ENCODE data around the gene KIAA1210. TPM values are rescaled to one million over a fixed set of nuclear protein-coding genes. Genes with fewer than 3 reads are reported as not detected.

KIAA1210 gene
- total and polyA plus RNA-seq, 2 donors from 2014 or later = 0.03 TPM; not detected in 1

DNA sequence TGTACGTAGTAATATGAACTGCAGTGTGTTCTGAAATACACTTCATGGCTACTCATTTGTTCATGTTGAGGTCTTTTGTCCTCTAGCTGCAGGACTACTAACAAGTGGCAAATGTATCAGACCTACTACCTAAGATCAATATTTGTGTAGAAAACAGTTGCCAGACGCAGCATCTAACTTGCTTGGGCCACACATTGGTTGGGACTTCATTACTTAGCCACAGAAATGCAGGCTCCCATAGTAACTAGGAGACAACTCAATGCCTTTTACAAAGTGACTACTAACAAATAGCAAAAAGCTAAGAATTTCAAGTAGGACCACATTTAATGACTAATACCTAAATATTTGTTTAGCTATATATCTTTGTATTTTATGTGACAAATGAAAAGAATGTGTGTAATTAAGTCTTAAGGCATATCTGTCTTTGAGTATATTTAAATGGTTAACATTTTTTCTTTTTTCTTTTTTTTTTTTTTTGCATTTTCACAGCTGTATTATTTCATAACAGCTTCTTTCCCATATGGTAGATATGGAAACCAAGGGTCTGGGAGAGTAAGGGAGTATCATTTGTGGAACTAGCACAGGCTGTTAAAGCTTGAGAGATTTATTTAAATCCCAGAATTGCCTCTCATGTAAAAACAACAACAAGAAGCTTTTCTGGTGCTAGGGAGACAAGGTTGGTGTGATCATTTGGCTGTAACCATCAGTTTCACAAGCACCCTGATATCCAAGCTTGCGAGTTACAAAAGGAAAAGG is 52.2 kb downstream of the KIAA1210 start:
- intact Hi-C loops (cut with DNase I) = no loop called here
- TF ChIP-seq, protein P1, sequence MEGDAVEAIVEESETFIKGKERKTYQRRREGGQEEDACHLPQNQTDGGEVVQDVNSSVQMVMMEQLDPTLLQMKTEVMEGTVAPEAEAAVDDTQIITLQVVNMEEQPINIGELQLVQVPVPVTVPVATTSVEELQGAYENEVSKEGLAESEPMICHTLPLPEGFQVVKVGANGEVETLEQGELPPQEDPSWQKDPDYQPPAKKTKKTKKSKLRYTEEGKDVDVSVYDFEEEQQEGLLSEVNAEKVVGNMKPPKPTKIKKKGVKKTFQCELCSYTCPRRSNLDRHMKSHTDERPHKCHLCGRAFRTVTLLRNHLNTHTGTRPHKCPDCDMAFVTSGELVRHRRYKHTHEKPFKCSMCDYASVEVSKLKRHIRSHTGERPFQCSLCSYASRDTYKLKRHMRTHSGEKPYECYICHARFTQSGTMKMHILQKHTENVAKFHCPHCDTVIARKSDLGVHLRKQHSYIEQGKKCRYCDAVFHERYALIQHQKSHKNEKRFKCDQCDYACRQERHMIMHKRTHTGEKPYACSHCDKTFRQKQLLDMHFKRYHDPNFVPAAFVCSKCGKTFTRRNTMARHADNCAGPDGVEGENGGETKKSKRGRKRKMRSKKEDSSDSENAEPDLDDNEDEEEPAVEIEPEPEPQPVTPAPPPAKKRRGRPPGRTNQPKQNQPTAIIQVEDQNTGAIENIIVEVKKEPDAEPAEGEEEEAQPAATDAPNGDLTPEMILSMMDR (IDR thresholded peaks at IDR 0.05; ENCODE audit: borderline replicate concordance, extremely low read depth, insufficient read depth) = no peak
- no peaks in the 10 kb centered on the region for H3K27me3 ChIP-seq (ENCODE audit: control insufficient read depth, insufficient read depth, low read length)
- H3K4me1 ChIP-seq (ENCODE audit: control insufficient read depth in 2 of 3, insufficient read depth in 2 of 3, low read depth in 1 of 3, low read length in 3 of 3) = no peaks in the 10 kb centered on the region
- H3K36me3 ChIP-seq (ENCODE audit: control insufficient read depth in 2 of 3, insufficient read depth in 3 of 3, low read length in 3 of 3) = no peaks in the 10 kb centered on the region
- FAIRE-seq (peak; percentile 83), DNase-seq (no peak)
- no peaks in the 10 kb centered on the region for H3K9me3 ChIP-seq (ENCODE audit: control insufficient read depth in 2 of 3, insufficient read depth in 1 of 3, low read length in 3 of 3)
- no peak overlapping the region for H3K27ac ChIP-seq (ENCODE audit: low read depth in 2 of 2, low read length in 2 of 2)
- H3K9ac ChIP-seq (ENCODE audit: low read length in 3 of 3) = no peak overlapping the region
- no peak overlapping the region for H3K4me3 ChIP-seq (ENCODE audit: low read length in 3 of 3)

DNA sequence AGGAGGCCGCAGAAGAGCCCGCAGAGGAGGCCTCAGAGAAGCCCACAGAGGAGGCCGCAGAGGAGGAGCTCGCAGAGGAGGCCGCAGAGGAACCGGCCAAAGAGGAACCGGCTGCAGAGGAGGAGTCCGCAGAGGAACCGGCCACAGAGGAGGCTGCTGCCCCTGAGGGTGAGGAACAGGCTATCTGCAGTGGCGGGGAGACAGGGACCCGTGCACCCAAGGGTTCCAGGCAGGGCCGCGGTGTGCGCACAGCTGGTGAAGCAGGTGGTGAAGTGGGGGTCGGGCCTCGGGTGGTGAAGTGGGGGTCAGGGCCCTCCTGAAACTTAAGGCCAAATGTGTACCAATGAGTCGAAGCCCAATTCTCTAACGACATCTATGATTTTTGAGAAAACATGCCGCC is 53.7 kb downstream of the KIAA1210 start:
- Histone ChIP-seq H3K27me3 (ENCODE audit: control insufficient read depth, insufficient read depth, low read length) (no peaks in the 10 kb centered on the region), H3K27ac (ENCODE audit: low read depth in 2 of 2, low read length in 2 of 2) (no peak overlapping the region), H3K36me3 (ENCODE audit: control insufficient read depth in 2 of 3, insufficient read depth in 3 of 3, low read length in 3 of 3) (no peaks in the 10 kb centered on the region), H3K4me1 (ENCODE audit: control insufficient read depth in 2 of 3, insufficient read depth in 2 of 3, low read depth in 1 of 3, low read length in 3 of 3) (no peaks in the 10 kb centered on the region), H3K9ac (ENCODE audit: low read length in 3 of 3) (no peak overlapping the region), H3K4me3 (ENCODE audit: low read length in 3 of 3) (no peak overlapping the region), H3K9me3 (ENCODE audit: control insufficient read depth in 2 of 3, insufficient read depth in 1 of 3, low read length in 3 of 3) (no peaks in the 10 kb centered on the region)
- intact Hi-C loops (cut with DNase I) = no loop called here
- DNase-seq = no peak
- FAIRE-seq = no peak
- TF ChIP-seq, protein P1 (IDR thresholded peaks at IDR 0.05; ENCODE audit: borderline replicate concordance, extremely low read depth, insufficient read depth) = no peak

DNA sequence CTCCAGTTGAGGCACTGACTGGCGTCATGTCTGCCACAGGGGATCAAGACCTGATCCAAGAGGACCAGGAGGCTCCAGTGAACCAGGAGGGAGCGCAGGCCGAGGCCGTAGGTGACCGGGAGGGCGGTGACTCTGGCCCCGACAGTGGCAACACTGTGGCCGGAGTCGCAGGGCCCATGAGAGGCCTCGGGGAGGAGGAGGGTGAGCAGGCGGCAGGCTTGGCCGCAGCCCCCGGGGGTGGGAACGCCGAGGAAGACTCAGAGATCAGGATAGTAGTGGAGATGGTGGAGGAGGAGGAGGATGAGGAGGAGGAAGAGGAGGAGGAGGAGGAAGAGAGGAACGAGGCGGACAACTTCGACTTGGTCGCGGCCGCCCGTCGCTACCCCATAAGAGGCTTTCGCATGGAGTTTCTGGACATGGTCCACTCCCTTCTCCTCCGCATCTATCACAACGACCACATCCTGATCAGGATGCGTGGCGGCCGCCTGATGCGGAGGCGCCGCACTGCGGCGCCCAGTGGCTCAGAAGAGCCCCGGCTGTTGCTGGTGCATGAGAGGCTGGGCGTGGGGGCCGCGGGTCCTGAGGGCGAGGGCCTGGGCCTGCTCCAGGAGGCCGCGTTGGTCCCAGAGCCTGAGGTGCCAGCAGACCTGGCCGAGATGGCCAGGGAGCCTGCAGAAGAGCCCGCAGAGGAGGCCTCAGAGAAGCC is 54.3 kb downstream of the KIAA1210 start:
- FAIRE-seq = no peak

More for the DNA sequence above, 54.3 kb downstream of the KIAA1210 start:
- Histone ChIP-seq H3K9me3 (ENCODE audit: control insufficient read depth in 2 of 3, insufficient read depth in 1 of 3, low read length in 3 of 3) (no peaks in the 10 kb centered on the region), H3K4me3 (ENCODE audit: low read length in 3 of 3) (no peak overlapping the region), H3K9ac (ENCODE audit: low read length in 3 of 3) (no peak overlapping the region), H3K36me3 (ENCODE audit: control insufficient read depth in 2 of 3, insufficient read depth in 3 of 3, low read length in 3 of 3) (no peaks in the 10 kb centered on the region), H3K27me3 (ENCODE audit: control insufficient read depth, insufficient read depth, low read length) (no peaks in the 10 kb centered on the region), H3K27ac (ENCODE audit: low read depth in 2 of 2, low read length in 2 of 2) (no peak overlapping the region), H3K4me1 (ENCODE audit: control insufficient read depth in 2 of 3, insufficient read depth in 2 of 3, low read depth in 1 of 3, low read length in 3 of 3) (no peaks in the 10 kb centered on the region)
- intact Hi-C loops (cut with DNase I) = no loop called here
- DNase-seq = no peak
- TF ChIP-seq, protein P1 (IDR thresholded peaks at IDR 0.05; ENCODE audit: borderline replicate concordance, extremely low read depth, insufficient read depth) = no peak

All from kidney (tissue), 14 donors.